Measurements from ENCODE around the gene ADARB1.
"Not testable (repeated sequence)": the region's sequence is repeated elsewhere in the genome, so short reads cannot be mapped to it uniquely, and the experiment has no call there.

The ADARB1 gene

GRCh38 chr21:45138199-45139002, 64.0 kb downstream of the ADARB1 start:
- DNase-seq: peak; percentile 90

- DNase-seq: not testable (repeated sequence)
These were observed 64.6 kb downstream of the ADARB1 start for GRCh38 chr21:45139003-45139360.

- DNase-seq: no peak
These were observed 65.1 kb downstream of the ADARB1 start for GRCh38 chr21:45139473-45139872.

- peak; percentile 95 for DNase-seq
These were observed 66.1 kb downstream of the ADARB1 start for GRCh38 chr21:45140346-45140940.

GRCh38 chr21:45140944-45141343, 66.6 kb downstream of the ADARB1 start:
- not testable (repeated sequence) for DNase-seq

GRCh38 chr21:45141507-45141906, 67.1 kb downstream of the ADARB1 start:
- DNase-seq: no peak

GRCh38 chr21:45142469-45143308, 68.3 kb downstream of the ADARB1 start:
- DNase-seq: no peak

- no peak for DNase-seq
These were observed 69.5 kb downstream of the ADARB1 start for GRCh38 chr21:45143855-45144254.

- no peak for DNase-seq
These were observed 70.8 kb downstream of the ADARB1 start for GRCh38 chr21:45145146-45145545.

GRCh38 chr21:45145846-45146245, 71.5 kb downstream of the ADARB1 start:
- not testable (repeated sequence) for DNase-seq

GRCh38 chr21:45146306-45146705, 71.9 kb downstream of the ADARB1 start:
- DNase-seq: no peak

- no peak for DNase-seq
These were observed 72.4 kb downstream of the ADARB1 start for GRCh38 chr21:45146801-45147200.

- DNase-seq: no peak
These were observed 73.3 kb downstream of the ADARB1 start for GRCh38 chr21:45147473-45148315.

GRCh38 chr21:45148316-45148990, 74.1 kb downstream of the ADARB1 start:
- DNase-seq: no peak

GRCh38 chr21:45149021-45149420, 74.6 kb downstream of the ADARB1 start:
- DNase-seq: no peak

GRCh38 chr21:45150638-45151131, 76.3 kb downstream of the ADARB1 start:
- DNase-seq: no peak

- no peak for DNase-seq
These were observed 77.2 kb downstream of the ADARB1 start for GRCh38 chr21:45151445-45152160.

- DNase-seq: peak; percentile 98
These were observed 77.9 kb downstream of the ADARB1 start for GRCh38 chr21:45152265-45152746.

- DNase-seq: peak; percentile 43
These were observed 79.3 kb downstream of the ADARB1 start for GRCh38 chr21:45153358-45154318.

Measured in OCI-M1 (cell line).